NT2/D1 (cell line): ENCODE data around the gene EPB41L3.
"Not testable (repeated sequence)": the region's sequence is repeated elsewhere in the genome, so short reads cannot be mapped to it uniquely, and the experiment has no call there.

ENCODE experiments used
- DNase-seq: peaks from one replicate; pipeline ENCODE4 v3.0.0-alpha.2; 2011; ENCODE audit warnings: low read depth, low spot score
- H3K27me3 ChIP-seq: 2 replicates; pipeline ENCODE4 v1.6.0; 2011; ENCODE audit warnings: mild to moderate bottlenecking; ENCODE audit not compliant: insufficient read length, insufficient read depth
- H3K36me3 ChIP-seq: 2 replicates; pipeline ENCODE4 v1.6.1; 2011; ENCODE audit warnings: mild to moderate bottlenecking, low read length, mixed read lengths; ENCODE audit not compliant: insufficient read depth, insufficient read length
- H3K4me1 ChIP-seq: 2 replicates; pipeline ENCODE4 v1.5.1; 2011; ENCODE audit not compliant: insufficient read depth, insufficient read length
- H3K4me3 ChIP-seq: 2 replicates; pipeline ENCODE4 v1.5.1; 2011; ENCODE audit warnings: low read depth; ENCODE audit not compliant: insufficient read length
- H3K9ac ChIP-seq: 2 replicates; pipeline ENCODE4 v1.6.0; 2011; ENCODE audit warnings: low read depth; ENCODE audit not compliant: insufficient read length
- H3K9me3 ChIP-seq: 2 replicates; pipeline ENCODE4 v1.5.1; 2011; ENCODE audit warnings: mild to moderate bottlenecking, low read length; ENCODE audit not compliant: insufficient read depth
- SUZ12 ChIP-seq: IDR thresholded peaks from 2 replicates; pipeline ENCODE4 v1.6.1; 2011; ENCODE audit not compliant: insufficient read length, insufficient read depth; ENCODE audit errors: extremely low read depth
- YY1 ChIP-seq: IDR thresholded peaks from 2 replicates; pipeline ENCODE4 v1.6.1; 2011; ENCODE audit not compliant: insufficient read length, insufficient read depth
- ZNF274 ChIP-seq: IDR thresholded peaks from 2 replicates; pipeline ENCODE4 v1.6.1; 2011; ENCODE audit warnings: mild to moderate bottlenecking, low read depth, low read length

Gene EPB41L3

GRCh38 chr18:5496305-5496704, 47.5 kb downstream of the EPB41L3 start:
- Histone ChIP-seq H3K36me3 (no peaks in the 10 kb centered on the region), H3K9ac (no peak overlapping the region), H3K4me1 (no peaks in the 10 kb centered on the region), H3K27me3 (no peaks in the 10 kb centered on the region), H3K4me3 (no peak overlapping the region), H3K9me3 (no peaks in the 10 kb centered on the region)
- TF ChIP-seq YY1, result no peak
- no peak for TF ChIP-seq ZNF274
- TF ChIP-seq SUZ12, result no peak
- DNase-seq, result no peak

GRCh38 chr18:5490753-5491480, 52.9 kb downstream of the EPB41L3 start:
- Histone ChIP-seq H3K9ac (no peak overlapping the region), H3K36me3 (no peaks in the 10 kb centered on the region), H3K4me3 (no peak overlapping the region), H3K27me3 (no peaks in the 10 kb centered on the region), H3K9me3 (no peaks in the 10 kb centered on the region), H3K4me1 (no peaks in the 10 kb centered on the region)
- DNase-seq, result no peak
- TF ChIP-seq ZNF274, result no peak
- TF ChIP-seq YY1, result no peak
- no peak for TF ChIP-seq SUZ12

- no peaks in the 10 kb centered on the region for H3K9me3 ChIP-seq
- TF ChIP-seq YY1 (no peak), ZNF274 (no peak), SUZ12 (no peak)
- H3K27me3 ChIP-seq, result no peaks in the 10 kb centered on the region
- no peaks in the 10 kb centered on the region for H3K4me1 ChIP-seq
- H3K36me3 ChIP-seq, result no peaks in the 10 kb centered on the region
- no peak overlapping the region for H3K9ac ChIP-seq
- H3K4me3 ChIP-seq, result no peak overlapping the region
- DNase-seq, result no peak
Measured at GRCh38 chr18:5488844-5489243, 55.0 kb downstream of the EPB41L3 start.

- not testable (repeated sequence) for H3K4me1 ChIP-seq, H3K9ac ChIP-seq, H3K9me3 ChIP-seq, DNase-seq, H3K36me3 ChIP-seq, H3K4me3 ChIP-seq, H3K27me3 ChIP-seq
Measured at GRCh38 chr18:5488044-5488443, 55.8 kb downstream of the EPB41L3 start.

GRCh38 chr18:5484526-5484925, 59.3 kb downstream of the EPB41L3 start:
- Histone ChIP-seq H3K9ac (no peak overlapping the region), H3K27me3 (no peaks in the 10 kb centered on the region), H3K9me3 (no peaks in the 10 kb centered on the region; the same call in 1 of the 2 replicates), H3K4me3 (no peak overlapping the region), H3K36me3 (no peaks in the 10 kb centered on the region), H3K4me1 (no peaks in the 10 kb centered on the region)
- no peak for DNase-seq
- TF ChIP-seq ZNF274, result no peak
- TF ChIP-seq YY1, result no peak
- no peak for TF ChIP-seq SUZ12

GRCh38 chr18:5481621-5482020, 62.2 kb downstream of the EPB41L3 start:
- Histone ChIP-seq H3K4me3 (no peak overlapping the region), H3K4me1 (no peaks in the 10 kb centered on the region), H3K9ac (no peak overlapping the region), H3K36me3 (peaks cover 5% of the 10 kb centered on the region), H3K9me3 (no peaks in the 10 kb centered on the region; the same call in 1 of the 2 replicates), H3K27me3 (no peaks in the 10 kb centered on the region)
- no peak for TF ChIP-seq SUZ12
- no peak for TF ChIP-seq YY1
- no peak for TF ChIP-seq ZNF274
- no peak for DNase-seq

GRCh38 chr18:5478261-5478660, 65.5 kb downstream of the EPB41L3 start:
- no peak for DNase-seq
- H3K27me3 ChIP-seq, result no peaks in the 10 kb centered on the region
- no peak overlapping the region for H3K4me3 ChIP-seq
- TF ChIP-seq YY1 (no peak), ZNF274 (no peak), SUZ12 (no peak)
- no peaks in the 10 kb centered on the region for H3K4me1 ChIP-seq
- no peaks in the 10 kb centered on the region; the same call in 1 of the 2 replicates for H3K9me3 ChIP-seq
- H3K9ac ChIP-seq, result no peak overlapping the region
- peaks cover 5% of the 10 kb centered on the region for H3K36me3 ChIP-seq
